SH-SY5Y (cell line): ENCODE results near the gene AFG1L.

Experiments
- GATA2 ChIP-seq: IDR thresholded peaks from 2 replicates; pipeline ENCODE4 v1.6.1; 2011; ENCODE audit warnings: mild to moderate bottlenecking, low read depth, low read length
- GATA3 ChIP-seq: IDR thresholded peaks from 2 replicates; pipeline ENCODE4 v1.6.1; 2011; ENCODE audit warnings: low read depth, mild to moderate bottlenecking, low read length, moderate library complexity

DNA sequence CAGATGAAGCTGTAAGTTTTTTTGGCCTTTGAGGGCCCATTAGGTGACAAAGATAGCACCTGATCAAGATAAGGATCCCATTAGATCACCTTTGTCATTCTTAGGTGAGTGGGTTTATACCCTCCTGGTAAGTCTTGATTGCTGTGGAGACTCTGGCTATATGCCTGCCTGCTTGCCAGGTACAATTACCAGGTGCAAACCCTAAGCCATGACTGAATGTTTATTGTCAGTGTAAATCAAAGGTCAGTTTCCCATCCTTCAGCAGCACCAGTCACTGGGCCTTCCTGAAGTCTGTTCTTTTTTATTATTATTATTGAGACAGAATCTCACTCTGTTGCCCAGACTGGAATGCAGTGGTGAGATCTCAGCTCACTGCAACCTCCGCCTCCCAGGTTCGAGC lies 159.5 kb downstream of the AFG1L start:
- TF ChIP-seq GATA2 (no peak), GATA3 (no peak)
